OCI-LY3 (cell line): ENCODE measurements around the gene TULP1.

Experiments used
- H2AFZ ChIP-seq: fragments of 200-600, 300-600 bp; shearing (Covaris generic); 2 replicates; pipeline ENCODE4 v1.6.0; 2014; ENCODE audit warnings: antibody characterized with exemption, low read depth, low read length
- H3K27ac ChIP-seq: fragments of 200-600, 300-600 bp; sonication (generic); 2 replicates; pipeline ENCODE4 v1.5.1; 2014; ENCODE audit warnings: mild to moderate bottlenecking, low read length, moderate library complexity, mixed read lengths
- H3K27me3 ChIP-seq: fragments of 200-600, 300-600 bp; sonication (generic); 2 replicates; pipeline ENCODE4 v1.6.1; 2014; ENCODE audit warnings: low read depth, low read length, mixed read lengths
- H3K36me3 ChIP-seq: fragments of 200-600, 300-600 bp; sonication (generic); replicated peaks from 2 replicates; pipeline ENCODE3; 2014; ENCODE audit warnings: low read depth, low read length, mixed read lengths
- H3K4me1 ChIP-seq: fragments of 300-600, 200-600 bp; sonication (generic); 2 replicates; pipeline ENCODE4 v1.6.1; 2014; ENCODE audit warnings: low read length, mixed read lengths
- H3K4me2 ChIP-seq: fragments of 200-600, 300-600 bp; sonication (generic); 2 replicates; pipeline ENCODE4 v1.6.1; 2014; ENCODE audit warnings: low read length, mixed read lengths
- H3K4me3 ChIP-seq: fragments of 300-600, 200-600 bp; sonication (generic); 2 replicates; pipeline ENCODE4 v1.5.1; 2014; ENCODE audit warnings: antibody characterized with exemption, mild to moderate bottlenecking, low read length, moderate library complexity
- H3K79me2 ChIP-seq: fragments of 300-600, 200-600 bp; shearing (Covaris generic); 2 replicates; pipeline ENCODE4 v1.6.1; 2014; ENCODE audit warnings: mild to moderate bottlenecking, low read length, mixed read lengths
- H3K9ac ChIP-seq: fragments of 300-600, 200-600 bp; shearing (Covaris generic); 2 replicates; pipeline ENCODE4 v1.6.0; 2014; ENCODE audit warnings: mild to moderate bottlenecking, low read length, moderate library complexity
- H3K9me3 ChIP-seq: fragments of 200-600, 300-600 bp; shearing (Covaris generic); 2 replicates; pipeline ENCODE4 v1.6.1; 2014; ENCODE audit warnings: low read length, mixed read lengths; ENCODE audit not compliant: insufficient read depth
- H4K20me1 ChIP-seq: fragments of 200-600, 300-600 bp; sonication (generic); 2 replicates; pipeline ENCODE4 v1.6.1; 2016; ENCODE audit warnings: low read length, mixed read lengths; ENCODE audit not compliant: insufficient read depth
- CTCF ChIP-seq: fragments of 200-600, 300-600 bp; sonication (generic); IDR thresholded peaks from 2 replicates; pipeline ENCODE4 v1.5.1; 2014; ENCODE audit warnings: antibody characterized with exemption, low read length, low read depth
- EZH2phosphoT487 ChIP-seq: fragments of 200-600 bp; shearing (Covaris generic); IDR thresholded peaks from 2 replicates; pipeline ENCODE4 v1.6.1; 2018; ENCODE audit warnings: antibody characterized with exemption, mixed run types, low read depth

The TULP1 gene

GRCh38 chr6:35483062-35483461 is 29.6 kb downstream of the TULP1 start:
- Histone ChIP-seq H3K27me3 (no peaks in the 10 kb centered on the region), H4K20me1 (no peaks in the 10 kb centered on the region), H3K27ac (no peak overlapping the region), H3K36me3 (no peaks in the 10 kb centered on the region), H3K4me2 (no peak overlapping the region), H3K4me1 (peaks cover 4% of the 10 kb centered on the region), H3K4me3 (no peak overlapping the region), H3K9me3 (no peaks in the 10 kb centered on the region), H2AFZ (no peak overlapping the region), H3K79me2 (no peaks in the 10 kb centered on the region), H3K9ac (no peak overlapping the region)
- no peak for TF ChIP-seq EZH2phosphoT487
- TF ChIP-seq CTCF: no peak

GRCh38 chr6:35481226-35481625 is 31.5 kb downstream of the TULP1 start:
- no peaks in the 10 kb centered on the region for H4K20me1 ChIP-seq
- no peaks in the 10 kb centered on the region for H3K9me3 ChIP-seq
- no peaks in the 10 kb centered on the region for H3K27me3 ChIP-seq

GRCh38 chr6:35480176-35480575 is 32.5 kb downstream of the TULP1 start:
- Histone ChIP-seq H4K20me1 (no peaks in the 10 kb centered on the region), H3K79me2 (no peaks in the 10 kb centered on the region), H3K4me3 (no peak overlapping the region), H3K27ac (no peak overlapping the region), H3K9me3 (no peaks in the 10 kb centered on the region), H3K27me3 (no peaks in the 10 kb centered on the region), H2AFZ (no peak overlapping the region), H3K9ac (no peak overlapping the region), H3K4me1 (no peaks in the 10 kb centered on the region), H3K4me2 (no peak overlapping the region), H3K36me3 (no peaks in the 10 kb centered on the region)
- TF ChIP-seq CTCF (no peak), EZH2phosphoT487 (no peak)

More at GRCh38 chr6:35481226-35481625, 31.5 kb downstream of the TULP1 start:
- Histone ChIP-seq H2AFZ (no peak overlapping the region), H3K36me3 (no peaks in the 10 kb centered on the region), H3K9ac (no peak overlapping the region), H3K4me2 (no peak overlapping the region), H3K79me2 (no peaks in the 10 kb centered on the region), H3K27ac (no peak overlapping the region), H3K4me1 (no peaks in the 10 kb centered on the region), H3K4me3 (no peak overlapping the region)
- no peak for TF ChIP-seq CTCF
- no peak for TF ChIP-seq EZH2phosphoT487

- Histone ChIP-seq H3K4me1 (no peaks in the 10 kb centered on the region), H2AFZ (no peak overlapping the region), H3K9me3 (no peaks in the 10 kb centered on the region), H3K27me3 (no peaks in the 10 kb centered on the region), H3K4me2 (no peak overlapping the region), H4K20me1 (peaks cover 2% of the 10 kb centered on the region; the same call in 1 of the 2 replicates), H3K27ac (no peak overlapping the region), H3K9ac (no peak overlapping the region), H3K79me2 (no peaks in the 10 kb centered on the region), H3K4me3 (no peak overlapping the region), H3K36me3 (no peaks in the 10 kb centered on the region)
- TF ChIP-seq EZH2phosphoT487 (no peak), CTCF (no peak)
These were observed 34.4 kb downstream of the TULP1 start for GRCh38 chr6:35478259-35478658.
